Mesodermal cell (in vitro differentiated cells): ENCODE data around the gene PSENEN.

ENCODE experiments used
- H3K27ac ChIP-seq: 2 replicates; pipeline ENCODE4 v1.7.0; 2013; ENCODE audit warnings: mild to moderate bottlenecking, low read depth, low read length, moderate library complexity; ENCODE audit not compliant: severe bottlenecking
- H3K36me3 ChIP-seq: 2 replicates; pipeline ENCODE4 v1.7.1; 2013; ENCODE audit warnings: mild to moderate bottlenecking, low read length, moderate library complexity; ENCODE audit not compliant: control insufficient read depth, insufficient read depth
- H3K4me1 ChIP-seq: one replicate; pipeline ENCODE4 v1.7.1; 2013; ENCODE audit warnings: mild to moderate bottlenecking, low read length; ENCODE audit not compliant: insufficient read depth, control insufficient read depth, poor library complexity, severe bottlenecking
- H3K4me3 ChIP-seq: 2 replicates; pipeline ENCODE4 v1.7.0; 2013; ENCODE audit warnings: low read length, control low read depth, mild to moderate bottlenecking; ENCODE audit not compliant: insufficient read depth, poor library complexity, severe bottlenecking; ENCODE audit errors: extremely low read depth
- H3K9me3 ChIP-seq: 2 replicates; pipeline ENCODE4 v1.7.1; 2013; ENCODE audit warnings: mild to moderate bottlenecking, low read length, moderate library complexity; ENCODE audit not compliant: control insufficient read depth
- WGBS, 2 experiments: methylation state at CpG; one replicate each; pipeline ENCODE4 v1.1.5; 2013; ENCODE audit warnings: missing lambda C conversion rate in 2 of 2; ENCODE audit not compliant: insufficient coverage in 2 of 2; 5-methylcytosine and 5-hydroxymethylcytosine counted together

PSENEN gene

GRCh38 chr19:35713506-35713850 is 32.0 kb upstream of the PSENEN start:
- Histone ChIP-seq H3K4me1 (peaks cover 8% of the 10 kb centered on the region), H3K36me3 (no peaks in the 10 kb centered on the region), H3K27ac (no peak overlapping the region), H3K9me3 (no peaks in the 10 kb centered on the region), H3K4me3 (no peak overlapping the region)
- WGBS, 2 experiments, result 57 to 100% methylated on average over 1 of the region's 2 CpGs

GRCh38 chr19:35713904-35714495 is 31.5 kb upstream of the PSENEN start:
- Histone ChIP-seq H3K27ac (no peak overlapping the region), H3K36me3 (no peaks in the 10 kb centered on the region), H3K4me1 (peaks cover 8% of the 10 kb centered on the region), H3K9me3 (no peaks in the 10 kb centered on the region), H3K4me3 (no peak overlapping the region)
- WGBS, 2 experiments, result 85 to 94% methylated on average over 11 to 12 of the region's 12 CpGs

- Histone ChIP-seq H3K36me3 (peaks cover 7% of the 10 kb centered on the region), H3K27ac (no peak overlapping the region), H3K4me1 (peaks cover 8% of the 10 kb centered on the region), H3K9me3 (no peaks in the 10 kb centered on the region), H3K4me3 (no peak overlapping the region)
- WGBS, 2 experiments, result 54 to 62% methylated on average over 10 to 14 of the region's 14 CpGs
These were observed 30.7 kb upstream of the PSENEN start for GRCh38 chr19:35714601-35715354.

- Histone ChIP-seq H3K4me3 (no peak overlapping the region), H3K27ac (no peak overlapping the region), H3K9me3 (no peaks in the 10 kb centered on the region), H3K4me1 (peaks cover 8% of the 10 kb centered on the region), H3K36me3 (peaks cover 13% of the 10 kb centered on the region)
- 80 to 81% methylated on average over 3 of the region's 7 CpGs for WGBS, 2 experiments
These were observed 30.1 kb upstream of the PSENEN start for GRCh38 chr19:35715355-35715809.

- Histone ChIP-seq H3K36me3 (peaks cover 20% of the 10 kb centered on the region), H3K4me1 (peaks cover 6% of the 10 kb centered on the region), H3K4me3 (peak overlapping the region; percentile 69), H3K9me3 (no peaks in the 10 kb centered on the region), H3K27ac (peak overlapping the region; percentile 71)
- WGBS, 2 experiments, result 5% methylated on average over 46 to 48 of the region's 52 CpGs
These were observed 29.3 kb upstream of the PSENEN start for GRCh38 chr19:35715981-35716800.

GRCh38 chr19:35716801-35717664 is 28.4 kb upstream of the PSENEN start:
- peaks cover 27% of the 10 kb centered on the region for H3K36me3 ChIP-seq
- peak overlapping the region; percentile 71 for H3K27ac ChIP-seq
- WGBS, 2 experiments, result 0% methylated on average over 66 to 69 of the region's 77 CpGs
- peak overlapping the region; percentile 69 for H3K4me3 ChIP-seq
- H3K4me1 ChIP-seq, result peaks cover 5% of the 10 kb centered on the region
- no peaks in the 10 kb centered on the region for H3K9me3 ChIP-seq

GRCh38 chr19:35717665-35718344 is 27.6 kb upstream of the PSENEN start, which contains the start of gene KMT2B:
Gene KMT2B, plus strand, starts transcription at chr19:35718003. Its CDS starts 16 bp downstream, at chr19:35718019.
- H3K4me3 ChIP-seq, result peak within 1 kb of the TSS; percentile 87
- peaks cover 5% of the 10 kb centered on the region for H3K4me1 ChIP-seq
- peaks cover 34% of the 10 kb centered on the region for H3K36me3 ChIP-seq
- 0% methylated on average over 55 to 64 of the region's 109 CpGs for WGBS, 2 experiments
- peak within 1 kb of the TSS; percentile 71 for H3K27ac ChIP-seq
- no peaks in the 10 kb centered on the region for H3K9me3 ChIP-seq

GRCh38 chr19:35718345-35719041 is 27.0 kb upstream of the PSENEN start:
- H3K27ac ChIP-seq, result peak overlapping the region; percentile 66
- 4% methylated on average over 37 to 38 of the region's 42 CpGs for WGBS, 2 experiments

GRCh38 chr19:35719402-35720162 is 25.9 kb upstream of the PSENEN start:
- Histone ChIP-seq H3K9me3 (no peaks in the 10 kb centered on the region), H3K4me3 (peak overlapping the region; percentile 87), H3K4me1 (peaks cover 5% of the 10 kb centered on the region), H3K36me3 (peaks cover 51% of the 10 kb centered on the region), H3K27ac (no peak overlapping the region)
- 95 to 96% methylated on average over 18 to 25 of the region's 32 CpGs for WGBS, 2 experiments

More at GRCh38 chr19:35718345-35719041, 27.0 kb upstream of the PSENEN start:
- peak overlapping the region; percentile 87 for H3K4me3 ChIP-seq
- H3K36me3 ChIP-seq, result peaks cover 41% of the 10 kb centered on the region
- no peaks in the 10 kb centered on the region for H3K9me3 ChIP-seq
- peaks cover 5% of the 10 kb centered on the region for H3K4me1 ChIP-seq
